ENCODE data around the gene PLA2G4B. TPM values are rescaled to one million over a fixed set of nuclear protein-coding genes. Genes with fewer than 3 reads are reported as not detected.
"Not testable (repeated sequence)": the region's sequence is repeated elsewhere in the genome, so short reads cannot be mapped to it uniquely, and the experiment has no call there.

PLA2G4B gene
- polyA plus RNA-seq, 3 donors, result 7.2 to 21.2 (median 16.4) TPM

DNA sequence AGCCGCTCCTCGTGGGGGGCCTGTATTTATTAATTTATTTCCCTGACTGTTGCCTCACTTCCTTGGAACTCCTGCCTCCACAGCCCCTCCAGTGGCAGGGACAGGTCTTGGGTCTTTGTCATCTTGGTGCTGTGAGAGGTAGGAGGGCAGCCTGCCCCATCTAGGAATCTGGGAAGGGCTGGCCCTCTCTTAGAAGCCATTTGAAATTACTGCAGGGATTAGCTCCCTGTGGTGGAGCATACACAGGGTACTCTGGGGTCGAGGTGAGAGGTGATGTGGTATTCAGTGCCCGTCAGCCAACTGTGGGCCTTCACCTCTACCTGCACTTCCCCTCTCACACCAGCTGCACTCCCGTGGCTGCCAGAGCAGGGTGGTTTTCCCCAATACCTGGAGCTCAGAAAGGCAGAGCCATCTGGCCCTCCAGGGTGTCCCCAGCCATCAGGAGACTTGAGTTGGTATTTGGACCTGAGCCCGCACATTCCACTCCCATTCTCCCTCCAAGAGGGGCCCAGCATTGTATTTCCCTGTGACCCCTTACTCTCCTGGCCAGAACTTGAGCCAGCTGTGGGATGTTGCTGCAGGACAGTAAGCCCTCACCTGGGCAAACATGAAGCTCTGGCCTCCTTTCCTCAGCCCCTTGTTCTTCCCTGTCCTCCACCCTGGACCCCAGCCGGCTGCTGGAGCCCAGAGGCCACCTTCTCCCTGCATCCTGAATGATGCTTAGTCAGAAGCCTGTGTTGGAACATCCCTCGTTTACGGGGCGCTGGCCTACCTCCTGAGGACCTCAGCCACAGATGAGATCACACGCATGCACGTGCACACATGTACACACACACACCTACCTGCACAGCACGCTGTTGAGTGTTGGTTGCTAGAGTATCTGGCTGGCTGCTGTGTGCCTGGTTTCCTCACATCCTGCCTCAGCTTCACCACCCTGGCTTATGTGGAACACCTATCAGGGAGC is 12.8 kb upstream of the PLA2G4B start:
- DNase-seq, result no peak

GRCh38 chr15:41827290-41827879 is 11.3 kb upstream of the PLA2G4B start:
- no peak for DNase-seq

DNA sequence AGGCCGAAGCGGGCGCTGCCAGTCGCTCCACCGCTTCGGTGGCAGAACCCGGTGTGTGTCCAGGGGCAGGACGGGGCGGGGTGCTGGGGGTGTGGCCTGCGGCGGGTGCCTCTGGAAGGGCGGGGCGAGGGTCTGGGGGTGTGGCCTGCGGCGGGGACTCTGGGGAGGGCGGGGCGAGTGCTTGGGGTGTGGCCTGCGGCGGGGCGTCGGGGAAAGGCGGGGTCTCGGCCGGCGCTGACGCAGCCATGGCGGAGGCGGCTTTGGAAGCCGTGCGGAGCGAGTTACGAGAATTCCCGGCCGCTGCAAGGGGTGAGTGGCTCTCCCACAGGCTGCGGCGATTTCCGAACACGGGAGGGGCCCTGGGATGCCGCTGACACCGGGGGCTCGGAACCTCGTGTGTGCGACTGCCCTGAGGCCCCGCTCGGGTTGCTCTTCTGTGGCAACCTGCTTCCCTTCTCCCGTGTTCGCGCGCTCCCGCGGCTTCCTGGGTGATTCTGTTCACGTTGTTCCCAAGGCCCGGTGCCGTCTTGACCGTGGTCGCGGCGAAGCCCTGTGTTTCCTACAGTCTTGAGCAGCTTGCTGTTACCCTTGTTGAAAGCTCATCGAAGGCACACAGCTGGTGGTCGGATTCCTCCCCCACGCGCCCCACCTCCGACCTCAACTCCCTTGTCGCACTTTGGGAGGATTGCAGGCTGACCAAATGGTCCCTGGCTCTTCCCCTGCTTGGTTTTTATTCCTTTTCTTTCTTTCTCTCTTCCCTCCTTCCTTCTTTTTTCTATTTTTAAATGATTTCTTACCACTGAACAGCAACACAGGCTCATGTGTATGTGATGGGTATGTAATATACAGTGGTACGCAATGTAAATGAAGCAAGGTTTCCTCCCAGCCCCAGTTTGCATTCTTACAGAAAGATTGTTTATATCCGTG is 10.5 kb upstream of the PLA2G4B start, which contains the start of gene JMJD7:
TSS of gene JMJD7 (plus strand) at position 213 of the 927 bp plus-strand sequence. CDS start at position 246, 33 bp downstream.
- peak; percentile 87 for DNase-seq

DNA sequence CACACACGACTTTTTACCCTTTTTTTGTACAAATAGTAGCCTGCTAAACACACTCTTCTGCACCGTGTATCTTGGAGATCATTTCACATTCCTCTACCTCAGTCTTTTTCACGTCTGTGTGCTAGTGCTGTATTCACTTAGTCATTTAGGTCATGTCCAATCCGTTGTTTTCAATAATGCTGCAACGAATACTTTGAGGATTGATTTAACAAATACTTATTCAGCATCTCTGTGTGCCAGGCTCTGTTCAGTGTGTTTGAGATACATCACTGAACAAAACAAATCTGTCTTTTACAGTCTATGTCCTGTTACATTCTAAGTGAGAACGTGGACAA is 9.9 kb upstream of the PLA2G4B start:
- no peak for DNase-seq

GRCh38 chr15:41829959-41830646 is 8.5 kb upstream of the PLA2G4B start:
- no peak for DNase-seq

DNA sequence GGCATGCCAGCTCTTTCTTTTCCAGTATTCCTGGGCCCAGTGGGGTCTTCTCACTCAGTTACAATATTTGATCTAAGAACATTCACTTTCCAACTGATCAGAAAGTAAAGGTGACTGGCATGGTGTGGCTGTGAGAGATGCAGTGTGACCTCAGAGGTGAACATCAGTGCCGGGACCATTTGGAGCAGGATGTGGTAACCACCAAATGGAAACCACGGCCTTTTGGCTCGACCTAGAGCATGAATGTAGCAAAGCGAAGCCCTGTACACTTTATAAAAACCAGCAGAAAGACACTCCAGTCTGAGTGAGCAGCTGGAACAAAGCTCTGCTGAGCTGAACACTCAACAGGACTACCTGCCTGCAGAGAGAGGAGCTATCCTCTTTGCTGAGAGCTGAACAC is 7.4 kb upstream of the PLA2G4B start:
- not testable (repeated sequence) for DNase-seq

GRCh38 chr15:41832208-41832607 is 6.4 kb upstream of the PLA2G4B start:
- no peak for DNase-seq

DNA sequence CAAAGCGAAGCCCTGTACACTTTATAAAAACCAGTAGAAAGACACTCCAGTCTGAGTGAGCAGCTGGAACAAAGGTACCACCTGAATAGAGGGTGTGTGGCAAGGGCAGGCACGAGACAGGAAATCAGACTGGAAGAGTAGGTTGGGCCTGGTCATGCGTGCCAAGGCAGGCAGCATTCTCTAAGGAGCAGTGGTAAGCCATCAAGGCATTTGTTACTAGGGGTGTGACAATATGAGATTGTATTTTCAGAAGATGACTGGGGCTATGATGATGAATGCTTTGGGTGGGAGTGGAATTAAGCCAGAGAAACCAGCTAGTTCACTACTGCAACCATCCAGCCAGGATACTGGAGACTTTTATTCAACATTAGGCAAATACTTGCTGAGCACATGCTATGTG is 5.8 kb upstream of the PLA2G4B start:
- no peak for DNase-seq

GRCh38 chr15:41834096-41834495 is 4.6 kb upstream of the PLA2G4B start:
- DNase-seq, result no peak

- DNase-seq, result no peak
These were observed 2.6 kb upstream of the PLA2G4B start for GRCh38 chr15:41836073-41836472.

GRCh38 chr15:41836713-41837454 is 1.8 kb upstream of the PLA2G4B start:
- DNase-seq, result no peak

GRCh38 chr15:41839781-41840491 is 1.3 kb downstream of the PLA2G4B start:
- DNase-seq, result no peak

- no peak for DNase-seq
These were observed 2.0 kb downstream of the PLA2G4B start for GRCh38 chr15:41840673-41841072.

DNA sequence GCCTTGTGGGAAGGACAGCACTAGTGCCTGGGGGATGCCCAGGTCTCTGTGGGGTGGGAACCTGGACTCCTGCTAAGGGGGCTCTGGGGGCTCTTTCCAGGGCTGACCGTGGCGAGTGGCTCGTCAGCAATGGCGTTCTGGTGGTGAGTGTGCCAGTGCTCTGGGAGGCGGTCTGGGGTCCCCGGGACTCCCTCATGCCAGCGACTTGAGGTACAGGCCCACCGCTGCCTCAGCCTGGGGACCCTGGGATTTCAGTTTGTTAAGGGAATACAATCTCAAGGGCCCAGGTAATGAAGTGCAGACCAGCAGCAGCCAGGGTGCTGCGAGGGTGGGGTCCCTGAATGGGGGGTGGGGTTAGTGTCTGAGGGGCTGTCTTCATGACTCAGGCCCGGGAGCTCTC is 2.5 kb downstream of the PLA2G4B start:
- no peak for DNase-seq

DNA sequence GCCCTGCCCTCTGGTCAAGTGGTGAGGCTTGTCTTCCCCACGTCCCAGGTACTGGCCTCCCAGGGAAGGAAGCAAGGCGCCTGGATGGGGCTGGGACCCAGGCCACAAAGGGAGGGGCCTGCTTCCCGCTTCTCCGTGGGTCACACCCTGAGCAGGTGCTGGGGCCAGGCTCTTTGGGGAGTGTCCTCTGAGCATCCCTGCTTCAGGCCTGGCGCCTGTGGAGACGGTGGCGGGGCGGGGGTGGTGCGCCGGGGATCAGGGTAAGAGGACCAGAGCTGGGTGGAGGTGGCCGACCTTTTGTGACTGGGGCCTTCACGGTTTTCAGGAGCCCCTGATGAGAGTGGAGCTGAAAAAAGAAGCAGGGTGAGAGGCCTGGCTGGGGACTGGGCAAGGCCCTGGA is 3.6 kb downstream of the PLA2G4B start:
- no peak for DNase-seq

DNA sequence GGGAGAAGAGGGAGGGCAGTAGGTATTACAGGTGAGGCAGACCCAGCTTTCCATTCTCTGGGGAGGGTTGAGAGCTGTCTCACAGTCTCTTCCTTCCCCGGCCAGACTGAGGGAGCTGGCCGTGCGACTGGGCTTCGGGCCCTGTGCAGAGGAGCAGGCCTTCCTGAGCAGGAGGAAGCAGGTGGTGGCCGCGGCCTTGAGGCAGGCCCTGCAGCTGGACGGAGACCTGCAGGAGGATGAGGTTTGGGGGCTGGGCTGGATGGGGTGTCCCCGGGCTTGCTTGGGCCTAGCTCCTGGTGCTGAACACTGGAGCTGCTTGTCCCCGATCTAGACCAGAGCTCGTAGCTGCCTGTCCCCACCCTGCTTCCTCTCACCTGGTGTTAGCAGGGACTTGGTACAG is 4.9 kb downstream of the PLA2G4B start:
- no peak for DNase-seq

GRCh38 chr15:41844814-41845213 is 6.2 kb downstream of the PLA2G4B start:
- DNase-seq, result no peak

GRCh38 chr15:41847206-41847605 is 8.6 kb downstream of the PLA2G4B start:
- DNase-seq, result no peak

- DNase-seq, result no peak
These were observed 9.3 kb downstream of the PLA2G4B start for GRCh38 chr15:41847981-41848380.

- DNase-seq, result no peak
These were observed 10.0 kb downstream of the PLA2G4B start for GRCh38 chr15:41848631-41849030.
